Tibial nerve (tissue), 4 donors: ENCODE results near the gene ANKRD30A. TPM values are rescaled to one million over a fixed set of nuclear protein-coding genes. Genes with fewer than 3 reads are reported as not detected.
"Not testable (repeated sequence)": the region's sequence is repeated elsewhere in the genome, so short reads cannot be mapped to it uniquely, and the experiment has no call there.

ENCODE experiments used
- DNase-seq, 2 donors: peaks; one replicate each; pipeline ENCODE4 v3.0.0-alpha.2; 2019; ENCODE audit warnings: low spot score in 2 of 2
- H3K27ac ChIP-seq, 4 donors: fragments of 200-600 bp; sonication (generic) in 3 of 4; one replicate each; pipeline ENCODE4 v1.5.1; 2017 to 2019; ENCODE audit warnings: mild to moderate bottlenecking in 1 of 4
- H3K27me3 ChIP-seq, 2 donors: fragments of 200-600 bp; sonication (generic) in 1 of 2; one replicate each; pipeline versions ENCODE4 v1.5.1 to v1.6.0; 2017 to 2019
- H3K36me3 ChIP-seq, 3 donors: fragments of 200-600 bp; sonication (generic); one replicate each; pipeline ENCODE4 v1.5.1; 2018 to 2019
- H3K4me1 ChIP-seq, 4 donors: fragments of 200-600 bp; sonication (generic) in 3 of 4; one replicate each; pipeline ENCODE4 v1.5.1; 2017 to 2019
- H3K4me3 ChIP-seq, 4 donors: fragments of 200-600 bp; sonication (generic) in 3 of 4; one replicate each; pipeline ENCODE4 v1.5.1; 2017 to 2019; ENCODE audit warnings: mild to moderate bottlenecking in 1 of 4, moderate library complexity in 1 of 4
- H3K9me3 ChIP-seq, 4 donors: fragments of 200-600 bp; sonication (generic) in 3 of 4; one replicate each; pipeline ENCODE4 v1.5.1; 2017 to 2019
- CTCF ChIP-seq, 5 experiments: fragments of 200-600 bp in 3 of 5; fragments of 450-650 bp in 2 of 5; sonication (generic) in 3 of 5; IDR thresholded peaks; one replicate each; pipeline ENCODE4 v1.5.1; 2016 to 2019; ENCODE audit warnings: antibody characterized with exemption in 5 of 5, mild to moderate bottlenecking in 3 of 5, moderate library complexity in 2 of 5
- EP300 ChIP-seq, 2 donors: sonication (generic); formaldehyde crosslinking; IDR thresholded peaks; one replicate each; pipeline ENCODE4 v1.6.1; 2017; ENCODE audit warnings: antibody characterized with exemption in 2 of 2, mild to moderate bottlenecking in 1 of 2
- POLR2A ChIP-seq, 2 donors: fragments of 450-650 bp; IDR thresholded peaks; one replicate each; pipeline ENCODE4 v1.6.1; 2017; ENCODE audit warnings: antibody characterized with exemption in 2 of 2, mild to moderate bottlenecking in 2 of 2, moderate library complexity in 2 of 2
- WGBS, 2 donors: methylation state at CpG; one replicate each; pipeline ENCODE4 v1.1.5; 2018; 5-methylcytosine and 5-hydroxymethylcytosine counted together
- total RNA-seq, 4 donors: library from RNA; depleted of rRNA; stranded (reverse); fragments of >200 nt; gene quantifications; one replicate each; pipeline ENCODE4 v1.1.0, GENCODE V29; 2016

ANKRD30A gene
- total RNA-seq, 4 donors from 2014 or later, result under 0.01 to 0.22 TPM; not detected in 2

GRCh38 chr10:37379991-37380390, 254.6 kb downstream of the ANKRD30A start:
- DNase-seq, result no peak
- H3K4me1 ChIP-seq, result no peaks in the 10 kb centered on the region
- H3K36me3 ChIP-seq, result no peaks in the 10 kb centered on the region
- no peak for TF ChIP-seq CTCF (IDR thresholded peaks at IDR 0.05)
- TF ChIP-seq EP300 (IDR thresholded peaks at IDR 0.05), result no peak
- no peak for TF ChIP-seq POLR2A (IDR thresholded peaks at IDR 0.05)
- H3K27ac ChIP-seq, result no peak overlapping the region
- WGBS, 2 donors, result 75% methylated on average over 3 of the region's 3 CpGs
- peaks cover 0 to 21% (median 0%) of the 10 kb centered on the region in 4 donors for H3K9me3 ChIP-seq
- H3K4me3 ChIP-seq, result no peak overlapping the region
- no peaks in the 10 kb centered on the region for H3K27me3 ChIP-seq

DNA sequence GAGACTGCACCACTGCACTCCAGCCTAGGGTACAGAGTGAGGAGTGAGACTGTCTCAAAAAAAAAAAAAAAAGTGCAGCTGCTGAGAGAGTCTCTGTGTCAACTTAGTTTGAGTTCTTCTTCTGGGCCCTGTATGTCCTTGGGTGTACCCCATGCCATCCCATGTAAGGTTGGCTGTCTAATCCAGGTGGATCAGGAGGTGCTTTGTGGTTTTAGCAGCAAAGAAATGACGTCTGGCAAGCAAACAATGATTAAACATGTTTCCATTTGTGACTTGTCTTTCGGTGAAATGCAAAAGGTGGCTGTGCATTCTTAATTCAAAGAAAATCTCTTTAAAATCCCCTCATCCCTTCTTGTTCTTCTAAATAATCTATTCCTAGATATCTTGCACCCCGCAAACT, 255.9 kb downstream of the ANKRD30A start:
- Histone ChIP-seq H3K4me3 (no peak overlapping the region), H3K9me3 (peaks cover 0 to 28% (median 0%) of the 10 kb centered on the region in 4 donors), H3K36me3 (no peaks in the 10 kb centered on the region), H3K27ac (no peak overlapping the region), H3K4me1 (no peaks in the 10 kb centered on the region), H3K27me3 (no peaks in the 10 kb centered on the region)
- no peak for DNase-seq
- TF ChIP-seq CTCF (IDR thresholded peaks at IDR 0.05), result no peak
- no peak for TF ChIP-seq POLR2A (IDR thresholded peaks at IDR 0.05)
- TF ChIP-seq EP300 (IDR thresholded peaks at IDR 0.05), result no peak
- 68 to 78% methylated on average over 3 of the region's 3 CpGs for WGBS, 2 donors

GRCh38 chr10:37384923-37385322, 259.5 kb downstream of the ANKRD30A start:
- H3K4me1 ChIP-seq, result no peaks in the 10 kb centered on the region
- H3K36me3 ChIP-seq, result no peaks in the 10 kb centered on the region
- H3K9me3 ChIP-seq, result peaks cover 0 to 25% (median 0%) of the 10 kb centered on the region in 4 donors
- no peak for DNase-seq
- no peak overlapping the region for H3K4me3 ChIP-seq
- no peak overlapping the region for H3K27ac ChIP-seq
- TF ChIP-seq POLR2A (IDR thresholded peaks at IDR 0.05) (no peak), EP300 (IDR thresholded peaks at IDR 0.05) (no peak), CTCF (IDR thresholded peaks at IDR 0.05) (no peak)
- WGBS, 2 donors, result 72 to 90% methylated on average over 4 of the region's 4 CpGs
- H3K27me3 ChIP-seq, result no peaks in the 10 kb centered on the region

GRCh38 chr10:37390926-37391325, 265.5 kb downstream of the ANKRD30A start:
- Histone ChIP-seq H3K36me3 (no peaks in the 10 kb centered on the region), H3K27ac (no peak overlapping the region), H3K27me3 (no peaks in the 10 kb centered on the region), H3K4me3 (no peak overlapping the region), H3K4me1 (no peaks in the 10 kb centered on the region), H3K9me3 (no peaks in the 10 kb centered on the region)
- TF ChIP-seq CTCF (IDR thresholded peaks at IDR 0.05) (no peak), EP300 (IDR thresholded peaks at IDR 0.05) (no peak), POLR2A (IDR thresholded peaks at IDR 0.05) (no peak)
- WGBS, 2 donors, result 82 to 89% methylated on average over 3 of the region's 3 CpGs
- DNase-seq, result no peak

DNA sequence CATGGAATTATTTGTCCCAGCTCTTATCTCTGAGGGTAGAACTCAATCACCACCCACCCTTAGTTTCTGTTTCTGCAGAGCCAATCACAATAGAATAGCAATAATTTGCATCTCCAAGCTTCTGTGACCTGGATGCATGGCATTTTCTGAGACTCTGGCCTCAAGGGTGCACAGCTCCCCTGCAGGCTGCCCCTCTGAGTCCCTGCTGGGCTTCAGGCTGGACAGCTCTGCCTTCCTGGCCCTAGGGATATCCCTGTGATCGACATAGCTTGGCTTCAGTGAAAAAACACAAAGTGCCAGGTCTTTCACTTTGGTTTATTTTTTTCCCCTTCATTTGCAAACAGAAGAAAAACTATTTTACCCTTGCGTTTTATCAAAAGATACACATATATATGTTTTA, 275.4 kb downstream of the ANKRD30A start:
- H3K9me3 ChIP-seq, H3K36me3 ChIP-seq, H3K4me3 ChIP-seq, H3K27me3 ChIP-seq, H3K27ac ChIP-seq, H3K4me1 ChIP-seq, DNase-seq: not testable (repeated sequence)
- WGBS, 2 donors, result 64 to 77% methylated on average over 2 of the region's 2 CpGs

DNA sequence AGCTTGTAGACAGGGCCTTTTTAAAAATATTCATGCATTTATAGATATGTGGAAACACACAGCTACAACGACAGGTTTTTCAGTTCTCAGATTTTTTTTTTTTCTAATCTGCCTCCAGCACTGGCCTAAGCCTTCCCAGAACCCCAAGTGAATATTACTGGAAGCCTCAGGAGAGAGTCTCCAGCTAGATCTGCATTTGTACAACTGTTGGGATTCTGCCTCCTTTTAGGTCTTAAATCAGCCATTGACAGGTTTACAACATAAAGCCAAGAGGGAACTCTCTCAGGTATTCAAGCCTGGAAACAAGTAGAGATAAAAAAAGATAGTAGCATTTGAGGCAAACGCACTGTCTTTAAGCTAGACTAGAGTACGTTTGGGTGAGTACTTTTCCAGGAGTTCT, 275.8 kb downstream of the ANKRD30A start:
- Histone ChIP-seq H3K4me3 (no peak overlapping the region), H3K36me3 (no peaks in the 10 kb centered on the region), H3K27ac (no peak overlapping the region), H3K27me3 (no peaks in the 10 kb centered on the region), H3K4me1 (no peaks in the 10 kb centered on the region), H3K9me3 (no peaks in the 10 kb centered on the region)
- WGBS, 2 donors, result 60 to 67% methylated on average over 3 of the region's 3 CpGs
- no peak for DNase-seq
- no peak for TF ChIP-seq CTCF (IDR thresholded peaks at IDR 0.05)
- no peak for TF ChIP-seq EP300 (IDR thresholded peaks at IDR 0.05)
- TF ChIP-seq POLR2A (IDR thresholded peaks at IDR 0.05), result no peak
